Nephron (organoid): ENCODE results near the gene DCAF7.

Source experiments
- H3K27ac Mint-ChIP-seq, 3 experiments: 2 replicates each; pipeline ENCODE4 v1.8.0; 2020; ENCODE audit warnings: mixed read lengths in 3 of 3, mild to moderate bottlenecking in 2 of 3, moderate library complexity in 1 of 3
- H3K27me3 Mint-ChIP-seq: 2 replicates; pipeline ENCODE4 v1.8.0; 2021; ENCODE audit warnings: low read depth, mild to moderate bottlenecking, moderate library complexity, mixed read lengths
- H3K36me3 Mint-ChIP-seq: 2 replicates; pipeline ENCODE4 v1.8.0; 2020; ENCODE audit warnings: low read depth, mixed read lengths
- H3K4me1 Mint-ChIP-seq: 2 replicates; pipeline ENCODE4 v1.8.0; 2020; ENCODE audit warnings: mixed read lengths
- H3K4me3 Mint-ChIP-seq, 3 experiments: 2 replicates each; pipeline ENCODE4 v1.8.0; 2020; ENCODE audit warnings: mild to moderate bottlenecking in 3 of 3, mixed read lengths in 3 of 3, moderate library complexity in 2 of 3
- H3K9me3 Mint-ChIP-seq: 2 replicates; pipeline ENCODE4 v1.8.0; 2020; ENCODE audit warnings: mixed read lengths
- CTCF ChIP-seq, 3 experiments: fragments of 200-600 bp; sonication (generic); IDR thresholded peaks; one replicate each; pipeline ENCODE4 v1.5.0; 2021; ENCODE audit warnings: antibody characterized with exemption in 3 of 3; ENCODE audit not compliant: unreplicated experiment in 3 of 3

Gene DCAF7

GRCh38 chr17:63549946-63550816, at the start of gene DCAF7:
DCAF7 (plus strand) TSS chr17:63550477; CDS start chr17:63550678, 201 bp downstream.
- peaks cover 2% of the 10 kb centered on the region for H3K36me3 Mint-ChIP-seq
- peak within 1 kb of the TSS; percentile 94 to 98 (median 96) for H3K27ac Mint-ChIP-seq
- peaks cover 26% of the 10 kb centered on the region for H3K4me1 Mint-ChIP-seq
- peaks cover 3% of the 10 kb centered on the region for H3K27me3 Mint-ChIP-seq
- no peak for TF ChIP-seq CTCF (IDR thresholded peaks at IDR 0.05; ENCODE audit: unreplicated experiment in 3 of 3)
- H3K9me3 Mint-ChIP-seq, result no peaks in the 10 kb centered on the region
- H3K4me3 Mint-ChIP-seq, result peak within 1 kb of the TSS; percentile 94 to 98 (median 98)

- Mint-ChIP-seq H3K27me3 (peaks cover 50% of the 10 kb centered on the region), H3K4me1 (no peaks in the 10 kb centered on the region), H3K4me3 (no peak overlapping the region), H3K9me3 (no peaks in the 10 kb centered on the region), H3K36me3 (no peaks in the 10 kb centered on the region), H3K27ac (peak overlapping the region in 1 of 3 experiments; percentile 65)
- no peak for TF ChIP-seq CTCF (IDR thresholded peaks at IDR 0.05; ENCODE audit: unreplicated experiment in 3 of 3)
Measured at GRCh38 chr17:63500543-63501390, 49.5 kb upstream of the DCAF7 start.

DNA sequence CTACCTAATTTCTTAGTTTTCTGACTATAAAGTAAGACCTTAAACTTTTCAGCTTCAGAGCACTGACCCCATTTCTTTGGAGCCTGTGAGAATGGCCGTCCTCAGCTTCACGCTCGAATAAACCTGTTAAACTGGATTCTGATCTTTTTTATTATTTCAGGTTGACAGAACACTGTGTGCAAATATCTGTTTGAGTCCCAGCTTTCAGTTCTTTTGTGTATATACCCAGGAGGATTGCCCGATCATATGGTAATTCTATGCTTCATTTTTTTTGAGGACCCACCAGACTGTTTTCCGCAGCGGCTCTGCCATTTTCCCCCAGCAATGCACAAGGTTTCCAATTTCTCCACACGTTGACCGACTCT, 47.0 kb upstream of the DCAF7 start:
- H3K36me3 Mint-ChIP-seq, result no peaks in the 10 kb centered on the region
- peak overlapping the region; percentile 30 to 83 (median 46) for H3K27ac Mint-ChIP-seq
- H3K4me1 Mint-ChIP-seq, result no peaks in the 10 kb centered on the region
- H3K27me3 Mint-ChIP-seq, result peaks cover 59% of the 10 kb centered on the region
- TF ChIP-seq CTCF (IDR thresholded peaks at IDR 0.05; ENCODE audit: unreplicated experiment in 3 of 3), result no peak
- no peak overlapping the region for H3K4me3 Mint-ChIP-seq
- no peaks in the 10 kb centered on the region for H3K9me3 Mint-ChIP-seq

- H3K4me1 Mint-ChIP-seq, result no peaks in the 10 kb centered on the region
- H3K4me3 Mint-ChIP-seq, result no peak overlapping the region
- peaks cover 66% of the 10 kb centered on the region for H3K27me3 Mint-ChIP-seq
- peak overlapping the region in 1 of 3 experiments; percentile 83 for H3K27ac Mint-ChIP-seq
- no peak for TF ChIP-seq CTCF (IDR thresholded peaks at IDR 0.05; ENCODE audit: unreplicated experiment in 3 of 3)
- no peaks in the 10 kb centered on the region for H3K9me3 Mint-ChIP-seq
- no peaks in the 10 kb centered on the region for H3K36me3 Mint-ChIP-seq
Measured at GRCh38 chr17:63504261-63504660, 46.0 kb upstream of the DCAF7 start.

- Mint-ChIP-seq H3K27ac (no peak overlapping the region), H3K9me3 (no peaks in the 10 kb centered on the region), H3K4me1 (no peaks in the 10 kb centered on the region), H3K36me3 (no peaks in the 10 kb centered on the region), H3K4me3 (no peak overlapping the region), H3K27me3 (peaks cover 69% of the 10 kb centered on the region)
- TF ChIP-seq CTCF (IDR thresholded peaks at IDR 0.05; ENCODE audit: unreplicated experiment in 3 of 3), result no peak
Measured at GRCh38 chr17:63505341-63505740, 44.9 kb upstream of the DCAF7 start.
